Kidney (tissue), 22 donors: ENCODE measurements around the gene WIF1. TPM values are rescaled to one million over a fixed set of nuclear protein-coding genes. Genes with fewer than 3 reads are reported as not detected.

Experiments used
- DNase-seq, 5 donors: peaks; one replicate each; pipeline ENCODE4 v3.0.0-alpha.2; 2013 to 2020
- FAIRE-seq: peaks from 2 replicates; lab custom pipeline; 2012; peaks lifted over from hg19 to GRCh38; lab: Jason Lieb, UNC
- H3K27ac ChIP-seq, 2 donors: one replicate each; pipeline ENCODE4 v1.7.0; 2013; ENCODE audit warnings: low read depth in 2 of 2, low read length in 2 of 2, inconsistent platforms in 1 of 2
- H3K27me3 ChIP-seq: one replicate; pipeline ENCODE4 v1.7.1; 2013; ENCODE audit warnings: low read length, inconsistent platforms; ENCODE audit not compliant: control insufficient read depth, insufficient read depth
- H3K36me3 ChIP-seq, 3 donors: one replicate each; pipeline versions ENCODE4 v1.7.0 to v1.7.1; 2013; ENCODE audit warnings: low read length in 3 of 3, control low read depth in 1 of 3, inconsistent platforms in 1 of 3; ENCODE audit not compliant: insufficient read depth in 3 of 3, control insufficient read depth in 2 of 3
- H3K4me1 ChIP-seq, 3 donors: one replicate each; pipeline versions ENCODE4 v1.7.0 to v1.7.1; 2013; ENCODE audit warnings: low read length in 3 of 3, inconsistent platforms in 1 of 3, low read depth in 1 of 3; ENCODE audit not compliant: control insufficient read depth in 2 of 3, insufficient read depth in 2 of 3
- H3K4me3 ChIP-seq, 3 donors: one replicate each; pipeline versions ENCODE4 v1.7.0 to v1.8.1; 2013; ENCODE audit warnings: low read length in 3 of 3, control low read depth in 1 of 3, inconsistent platforms in 1 of 3
- H3K9ac ChIP-seq, 3 donors: one replicate each; pipeline versions ENCODE4 v1.7.0 to v1.7.1; 2013; ENCODE audit warnings: low read length in 3 of 3, control low read depth in 1 of 3, inconsistent platforms in 1 of 3
- H3K9me3 ChIP-seq, 3 donors: one replicate each; pipeline versions ENCODE4 v1.7.0 to v1.7.1; 2013; ENCODE audit warnings: low read length in 3 of 3, control low read depth in 1 of 3, inconsistent platforms in 1 of 3; ENCODE audit not compliant: control insufficient read depth in 2 of 3, insufficient read depth in 1 of 3
- CTCF ChIP-seq: IDR thresholded peaks from 3 replicates; pipeline ENCODE4 v1.5.1; 2012; ENCODE audit warnings: mild to moderate bottlenecking, moderate library complexity, borderline replicate concordance; ENCODE audit not compliant: insufficient read depth; ENCODE audit errors: extremely low read depth
- intact Hi-C: fragments of 100-400 bp; cut with DNase I; formaldehyde crosslinking; loops from one replicate; pipeline ENCODE4 v1.11.1; 2022
- long read RNA-seq, 10 donors: library from polyadenylated mRNA in 1 of 10; unstranded in 1 of 10; transcript quantifications; one replicate each; pipeline ENCODE4 v2.0.0 and lab custom pipeline, GENCODE V29; 2021 to 2026
- polyA plus RNA-seq: library from polyadenylated mRNA; stranded (reverse); fragments of 350-450 nt; fragmentation: Illumina TruSeq; extraction: RNeasy Lipid Tissue Mini Kit (QIAGEN cat#74804); gene quantifications from one replicate; pipeline ENCODE4 v1.2.3, GENCODE V29; 2014; ENCODE audit warnings: low read depth, low replicate concordance; ENCODE audit not compliant: insufficient read depth
- total RNA-seq: library from RNA; stranded (reverse); fragmentation: NEBNext Ultra II Directional; extraction: Animal tissue kit (Norgen Biotek cat#: 25700); gene quantifications from one replicate; pipeline ENCODE4 v1.2.1, GENCODE V29; 2021
- donor health status: control.
- donor health status: control.
- donor health status: control.
- donor health status: control.
- donor health status: control.
- donor health status: DM: yes; HTN: yes; CAD: no.
- donor health status: Normal renal cell carcinoma (clear cell type).

WIF1 gene
- total RNA-seq (not detected), polyA plus RNA-seq (not detected)
- long read RNA-seq, donor 1, result 0 reads
- long read RNA-seq, donor 2, result 0 reads
- long read RNA-seq, donor 3, result 0 reads
- long read RNA-seq, donor 4, result 0 reads
- long read RNA-seq, donor 5, result 0 reads
- long read RNA-seq, donor 6, result 0 reads
- long read RNA-seq, donor 7, result 0 reads
- long read RNA-seq, donor 8, result 0 reads
- long read RNA-seq, donor 9, result 0 reads
- long read RNA-seq, donor 10, result 0 reads

- no peak for TF ChIP-seq CTCF
- Histone ChIP-seq H3K27me3 (peaks cover 29% of the 10 kb centered on the region), H3K36me3 (no peaks in the 10 kb centered on the region), H3K4me1 (no peaks in the 10 kb centered on the region), H3K9me3 (no peaks in the 10 kb centered on the region), H3K27ac (no peak within 1 kb of the TSS), H3K4me3 (no peak within 1 kb of the TSS), H3K9ac (no peak within 1 kb of the TSS)
- DNase-seq, result peak; percentile 51 to 75 (median 55)
- intact Hi-C loops, result no loop called here
- no peak for FAIRE-seq
These were observed at the start of gene WIF1 for GRCh38 chr12:65121049-65121955. Gene WIF1, minus strand, starts transcription at chr12:65121305. Its CDS starts 114 bp downstream, at chr12:65121191.

GRCh38 chr12:65170209-65170881 lies 49.2 kb upstream of the WIF1 start:
- H3K9me3 ChIP-seq, result no peaks in the 10 kb centered on the region
- H3K9ac ChIP-seq, result peak overlapping the region; percentile 40 to 92 (median 87)
- intact Hi-C loops, result no loop called here
- peaks cover 0 to 2% (median 0%) of the 10 kb centered on the region in 3 donors for H3K36me3 ChIP-seq
- DNase-seq (peak; percentile 52 to 90 (median 72)), FAIRE-seq (no peak)
- H3K27me3 ChIP-seq, result no peaks in the 10 kb centered on the region
- H3K4me1 ChIP-seq, result peaks cover 0 to 11% (median 7%) of the 10 kb centered on the region in 3 donors
- peak overlapping the region; percentile 87 to 97 (median 91) for H3K4me3 ChIP-seq
- TF ChIP-seq CTCF, result no peak
- H3K27ac ChIP-seq, result peak overlapping the region; percentile 95 to 98

- peak within 1 kb of the TSS; percentile 87 to 97 (median 91) for H3K4me3 ChIP-seq
- FAIRE-seq (no peak), DNase-seq (peak; percentile 96 to 99 (median 98))
- TF ChIP-seq CTCF, result no peak
- peak within 1 kb of the TSS; percentile 95 to 98 for H3K27ac ChIP-seq
- intact Hi-C loops, result no loop called here
- H3K27me3 ChIP-seq, result no peaks in the 10 kb centered on the region
- H3K9me3 ChIP-seq, result no peaks in the 10 kb centered on the region
- peaks cover 0 to 11% (median 7%) of the 10 kb centered on the region in 3 donors for H3K4me1 ChIP-seq
- H3K36me3 ChIP-seq, result peaks cover 0 to 2% (median 0%) of the 10 kb centered on the region in 3 donors
- peak within 1 kb of the TSS; percentile 87 to 94 (median 92) for H3K9ac ChIP-seq
These were observed 48.5 kb upstream of the WIF1 start, which contains the start of gene LEMD3 for GRCh38 chr12:65169320-65170208. Gene LEMD3, plus strand, starts transcription at chr12:65169583. Its CDS starts 14 bp downstream, at chr12:65169597.
